Endothelial cell of umbilical vein (primary cell): Measurements from ENCODE around the gene GSN. TPM values are rescaled to one million over a fixed set of nuclear protein-coding genes. Genes with fewer than 3 reads are reported as not detected.

Source experiments
- BruUV-seq: library from RNA; stranded (reverse); fragments of 400-500 nt; replicated peaks from 2 replicates; lab custom pipeline; 2021; lab: Mats Ljungman, UMichigan
- CTCF ChIA-PET: fragments of 300-600, 350-600 bp; sonication (Branson Sonifier 250); formaldehyde crosslinking; loops from one replicate; lab custom pipeline; 2021; ENCODE audit warnings: antibody characterized with exemption, inconsistent platforms; lab: Charles Lee
- POLR2A ChIA-PET: fragments of 300-600, 350-600 bp; sonication (Branson Sonifier 250); formaldehyde crosslinking; loops from one replicate; lab custom pipeline; 2021; ENCODE audit warnings: antibody characterized with exemption, inconsistent platforms; lab: Charles Lee
- DNase-seq: peaks from one replicate; pipeline ENCODE4 v3.0.0-alpha.2; 2011; ENCODE audit warnings: low read depth, low spot score
- FAIRE-seq: peaks from 2 replicates; lab custom pipeline; 2011; peaks lifted over from hg19 to GRCh38; lab: Jason Lieb, UNC
- H2AFZ ChIP-seq: 2 replicates; pipeline ENCODE4 v1.6.0; 2012; ENCODE audit warnings: low read depth, low read length, control low read depth, inconsistent platforms
- H3K27ac ChIP-seq: 2 replicates; pipeline ENCODE4 v1.5.1; 2011; ENCODE audit warnings: low read depth, mild to moderate bottlenecking, control low read depth, low read length, moderate library complexity; ENCODE audit not compliant: insufficient read depth
- H3K27me3 ChIP-seq, 2 experiments: 2 replicates each; pipeline versions ENCODE4 v1.6.0 to v1.6.1; 2011; ENCODE audit warnings: low read length in 2 of 2, mixed read lengths in 1 of 2; ENCODE audit not compliant: control insufficient read depth in 2 of 2, insufficient read depth in 2 of 2
- H3K36me3 ChIP-seq, 2 experiments: 2 replicates in 1 of 2; 3 replicates in 1 of 2; pipeline ENCODE4 v1.5.1; 2011; ENCODE audit warnings: low read length in 2 of 2, mild to moderate bottlenecking in 1 of 2, moderate library complexity in 1 of 2; ENCODE audit not compliant: control insufficient read depth in 2 of 2, insufficient read depth in 2 of 2; ENCODE audit errors: extremely low read depth in 1 of 2
- H3K4me1 ChIP-seq: 3 replicates; pipeline ENCODE4 v1.5.1; 2011; ENCODE audit warnings: mild to moderate bottlenecking, low read length; ENCODE audit not compliant: control insufficient read depth, insufficient read depth; ENCODE audit errors: extremely low read depth
- H3K4me2 ChIP-seq: 2 replicates; pipeline ENCODE4 v1.6.1; 2011; ENCODE audit warnings: low read length, control low read depth, mixed read lengths; ENCODE audit not compliant: insufficient read depth
- H3K4me3 ChIP-seq, 3 experiments: fragments of 200-600 bp in 1 of 3; sonication (generic), shearing (Covaris generic) in 1 of 3; replicated peaks in 1 of 3; 2 replicates each; pipeline ENCODE4 v1.5.1; 2011 to 2016; ENCODE audit warnings: control low read depth in 3 of 3, low read length in 3 of 3, mild to moderate bottlenecking in 2 of 3, inconsistent platforms in 1 of 3, low read depth in 1 of 3, moderate library complexity in 1 of 3; ENCODE audit not compliant: insufficient read depth in 1 of 3
- H3K79me2 ChIP-seq: 2 replicates; pipeline ENCODE4 v1.6.0; 2012; ENCODE audit warnings: low read length, inconsistent platforms; ENCODE audit not compliant: control insufficient read depth, insufficient read depth
- H3K9ac ChIP-seq: replicated peaks from 2 replicates; pipeline ENCODE3; 2011; ENCODE audit warnings: low read length, control low read depth; ENCODE audit not compliant: insufficient read depth; ENCODE audit errors: extremely low read depth
- H3K9me1 ChIP-seq: replicated peaks from 3 replicates; pipeline ENCODE4 v1.6.0; 2011; ENCODE audit warnings: mild to moderate bottlenecking, low read length; ENCODE audit not compliant: control insufficient read depth, insufficient read depth; ENCODE audit errors: extremely low read depth
- H3K9me3 ChIP-seq: replicated peaks from 2 replicates; pipeline ENCODE4 v1.5.1; 2012; ENCODE audit warnings: low read length, inconsistent platforms; ENCODE audit not compliant: control insufficient read depth, insufficient read depth
- H4K20me1 ChIP-seq: replicated peaks from 2 replicates; pipeline ENCODE3; 2011; ENCODE audit warnings: mild to moderate bottlenecking, low read length; ENCODE audit not compliant: control insufficient read depth, insufficient read depth; ENCODE audit errors: extremely low read depth
- EZH2 ChIP-seq: IDR thresholded peaks from 2 replicates; pipeline ENCODE4 v1.6.1; 2012; ENCODE audit warnings: borderline replicate concordance, low read depth, mild to moderate bottlenecking, moderate library complexity, low read length, inconsistent platforms; ENCODE audit not compliant: severe bottlenecking
- FOS ChIP-seq: IDR thresholded peaks from 2 replicates; pipeline ENCODE4 v1.6.1; 2011; ENCODE audit warnings: mild to moderate bottlenecking, low read length, moderate library complexity, borderline replicate concordance; ENCODE audit not compliant: insufficient read depth
- GATA2 ChIP-seq: IDR thresholded peaks from 2 replicates; pipeline ENCODE4 v1.7.0; 2011; ENCODE audit warnings: low read depth, mild to moderate bottlenecking, moderate library complexity, mixed read lengths, low read length; ENCODE audit not compliant: insufficient read length, insufficient read depth
- JUN ChIP-seq: IDR thresholded peaks from 2 replicates; pipeline ENCODE4 v1.6.1; 2011; ENCODE audit warnings: borderline replicate concordance, low read depth; ENCODE audit not compliant: insufficient read length, insufficient read depth
- MAX ChIP-seq: IDR thresholded peaks from 2 replicates; pipeline ENCODE4 v1.6.1; 2011; ENCODE audit not compliant: insufficient read depth, insufficient read length
- MYC ChIP-seq: IDR thresholded peaks from one replicate; pipeline ENCODE4 v1.6.1; 2011; ENCODE audit warnings: mild to moderate bottlenecking, low read depth, low read length
- POLR2A ChIP-seq: IDR thresholded peaks from 2 replicates; pipeline ENCODE4 v1.6.1; 2012; ENCODE audit warnings: low read depth, mild to moderate bottlenecking, control low read depth, low read length
- POLR2AphosphoS5 ChIP-seq: IDR thresholded peaks from 2 replicates; pipeline ENCODE4 v1.6.1; 2012; ENCODE audit warnings: low read depth, mild to moderate bottlenecking, control low read depth, low read length, moderate library complexity; ENCODE audit not compliant: insufficient read depth
- dilution Hi-C: fragments of 300-500 bp; cut with MboI; formaldehyde crosslinking; loops from one replicate; pipeline ENCODE4 v1.15.0; 2019; ENCODE audit warnings: low sequenced_read_pairs; ENCODE audit not compliant: extremely low pct_ligation_motif_present
- intact Hi-C: fragments of 100-400 bp; cut with micrococcal nuclease; formaldehyde crosslinking; loops from one replicate; pipeline ENCODE4 v1.10.0; 2022
- polyA plus RNA-seq, 4 experiments: library from polyadenylated mRNA; depleted of rRNA in 3 of 4; stranded (reverse) in 3 of 4; unstranded in 1 of 4; fragments of >200 nt; gene quantifications; 2 replicates each; pipeline versions ENCODE4 v1.2.1 to v1.2.3, GENCODE V29; 2011 to 2012; ENCODE audit warnings: missing spikeins in 1 of 4
- total RNA-seq: library from RNA; stranded (reverse); gene quantifications from 2 replicates; pipeline ENCODE4 v1.2.3, GENCODE V29; 2021
- TF ChIP-seq, protein P1 (sequence below), 2 donors: IDR thresholded peaks; 1 replicate in 1 of 2; 2 replicates in 1 of 2; pipeline ENCODE4 v1.5.1; 2011; ENCODE audit warnings: low read length in 2 of 2, mild to moderate bottlenecking in 2 of 2, moderate library complexity in 2 of 2, control low read depth in 1 of 2, inconsistent platforms in 1 of 2, low read depth in 1 of 2; ENCODE audit not compliant: insufficient read depth in 1 of 2; ENCODE audit errors: extremely low read depth in 1 of 2

GSN gene
- total and polyA plus RNA-seq, 2 donors (not counting 3 experiments of a cell fraction or from before 2014, with no cell fraction given), result 130 to 232 TPM

GRCh38 chr9:121364077-121364476 is 96.1 kb downstream of the GSN start:
- H3K9me1 ChIP-seq, result no peaks in the 10 kb centered on the region
- peak overlapping the region; percentile 66 for H3K27ac ChIP-seq
- no peaks in the 10 kb centered on the region for H3K27me3 ChIP-seq
- peak overlapping the region; percentile 40 for H3K9ac ChIP-seq
- TF ChIP-seq MAX (no peak), MYC (no peak), POLR2A (no peak)
- TF ChIP-seq, protein P1, sequence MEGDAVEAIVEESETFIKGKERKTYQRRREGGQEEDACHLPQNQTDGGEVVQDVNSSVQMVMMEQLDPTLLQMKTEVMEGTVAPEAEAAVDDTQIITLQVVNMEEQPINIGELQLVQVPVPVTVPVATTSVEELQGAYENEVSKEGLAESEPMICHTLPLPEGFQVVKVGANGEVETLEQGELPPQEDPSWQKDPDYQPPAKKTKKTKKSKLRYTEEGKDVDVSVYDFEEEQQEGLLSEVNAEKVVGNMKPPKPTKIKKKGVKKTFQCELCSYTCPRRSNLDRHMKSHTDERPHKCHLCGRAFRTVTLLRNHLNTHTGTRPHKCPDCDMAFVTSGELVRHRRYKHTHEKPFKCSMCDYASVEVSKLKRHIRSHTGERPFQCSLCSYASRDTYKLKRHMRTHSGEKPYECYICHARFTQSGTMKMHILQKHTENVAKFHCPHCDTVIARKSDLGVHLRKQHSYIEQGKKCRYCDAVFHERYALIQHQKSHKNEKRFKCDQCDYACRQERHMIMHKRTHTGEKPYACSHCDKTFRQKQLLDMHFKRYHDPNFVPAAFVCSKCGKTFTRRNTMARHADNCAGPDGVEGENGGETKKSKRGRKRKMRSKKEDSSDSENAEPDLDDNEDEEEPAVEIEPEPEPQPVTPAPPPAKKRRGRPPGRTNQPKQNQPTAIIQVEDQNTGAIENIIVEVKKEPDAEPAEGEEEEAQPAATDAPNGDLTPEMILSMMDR (IDR thresholded peaks at IDR 0.05; ENCODE audit: extremely low read depth in 1 of 2, insufficient read depth in 1 of 2, low read depth in 1 of 2, low read length in 2 of 2), result no peak
- peak overlapping the region; percentile 59 for H3K4me2 ChIP-seq
- dilution Hi-C loops (no loop called here), intact Hi-C loops (no loop called here)
- no peaks in the 10 kb centered on the region for H3K9me3 ChIP-seq
- FAIRE-seq (no peak), DNase-seq (no peak)
- H4K20me1 ChIP-seq, result no peaks in the 10 kb centered on the region
- CTCF ChIA-PET, result interaction anchor here (1.2 to 2.5 kb wide), 6 partner anchors 10 to 150 kb away, joined by 3 to 21 read pairs (median 6); no protein-coding TSS in a partner anchor
- H3K79me2 ChIP-seq, result peaks cover 80% of the 10 kb centered on the region
- H3K4me3 ChIP-seq, result peak overlapping the region in 1 of 3 experiments; percentile 15
- no TSS peak for BruUV-seq
- POLR2A ChIA-PET, result interaction anchor here (2.5 kb wide), 1 partner anchor 11 kb away, joined by 11 read pairs; no protein-coding TSS in a partner anchor
- peaks cover 0 to 2% of the 10 kb centered on the region in 2 experiments for H3K36me3 ChIP-seq
- no peak overlapping the region for H2AFZ ChIP-seq
- peaks cover 93% of the 10 kb centered on the region for H3K4me1 ChIP-seq

DNA sequence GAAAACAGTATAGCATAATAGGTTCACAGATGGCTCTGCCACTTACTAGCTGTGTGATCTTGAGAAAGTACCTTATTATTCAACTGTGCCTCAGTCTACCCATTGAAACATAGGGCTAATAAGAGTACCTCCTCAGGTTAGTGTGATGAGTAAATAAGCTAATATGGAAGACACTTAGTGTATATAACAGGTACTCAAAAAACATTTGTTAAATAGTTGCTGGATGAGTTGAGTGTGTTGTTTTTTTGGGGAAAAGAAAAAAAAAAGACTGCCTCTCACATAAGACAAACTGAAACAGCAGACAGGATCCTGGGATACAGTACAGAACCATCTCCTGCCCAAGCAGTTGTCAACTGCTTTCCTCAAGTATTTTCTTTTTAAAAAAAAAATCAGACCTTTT is 96.9 kb downstream of the GSN start:
- BruUV-seq, result no TSS peak
- Histone ChIP-seq H4K20me1 (no peaks in the 10 kb centered on the region), H3K4me1 (peaks cover 87% of the 10 kb centered on the region), H3K9me3 (no peaks in the 10 kb centered on the region), H3K27ac (peak overlapping the region; percentile 14), H3K4me2 (peak overlapping the region; percentile 59), H3K79me2 (peaks cover 80% of the 10 kb centered on the region), H3K27me3 (no peaks in the 10 kb centered on the region), H2AFZ (no peak overlapping the region), H3K36me3 (peaks cover 0 to 2% of the 10 kb centered on the region in 2 experiments), H3K9ac (no peak overlapping the region), H3K9me1 (no peaks in the 10 kb centered on the region), H3K4me3 (no peak overlapping the region)
- dilution Hi-C loops (no loop called here), intact Hi-C loops (no loop called here)
- ChIA-PET POLR2A (interaction anchor here (0.6 to 2.5 kb wide), 2 partner anchors 11 to 16 kb away, joined by 6 to 11 read pairs; no protein-coding TSS in a partner anchor), CTCF (interaction anchor here (1.1 to 2.5 kb wide), 6 partner anchors 11 to 151 kb away, joined by 3 to 21 read pairs (median 6); no protein-coding TSS in a partner anchor)
- TF ChIP-seq JUN (no peak), MYC (no peak), GATA2 (no peak), MAX (no peak), POLR2AphosphoS5 (no peak), FOS (no peak), EZH2 (no peak), POLR2A (no peak)
- TF ChIP-seq, protein P1 (IDR thresholded peaks at IDR 0.05; ENCODE audit: extremely low read depth in 1 of 2, insufficient read depth in 1 of 2, low read depth in 1 of 2, low read length in 2 of 2), result no peak
- no peak for DNase-seq
- FAIRE-seq, result no peak
